NT2/D1 (cell line): ENCODE results near the gene PLCXD1.

Source experiments
- SUZ12 ChIP-seq: IDR thresholded peaks from 2 replicates; pipeline ENCODE4 v1.6.1; 2011; ENCODE audit not compliant: insufficient read length, insufficient read depth; ENCODE audit errors: extremely low read depth
- YY1 ChIP-seq: IDR thresholded peaks from 2 replicates; pipeline ENCODE4 v1.6.1; 2011; ENCODE audit not compliant: insufficient read length, insufficient read depth
- ZNF274 ChIP-seq: IDR thresholded peaks from 2 replicates; pipeline ENCODE4 v1.6.1; 2011; ENCODE audit warnings: mild to moderate bottlenecking, low read depth, low read length

DNA sequence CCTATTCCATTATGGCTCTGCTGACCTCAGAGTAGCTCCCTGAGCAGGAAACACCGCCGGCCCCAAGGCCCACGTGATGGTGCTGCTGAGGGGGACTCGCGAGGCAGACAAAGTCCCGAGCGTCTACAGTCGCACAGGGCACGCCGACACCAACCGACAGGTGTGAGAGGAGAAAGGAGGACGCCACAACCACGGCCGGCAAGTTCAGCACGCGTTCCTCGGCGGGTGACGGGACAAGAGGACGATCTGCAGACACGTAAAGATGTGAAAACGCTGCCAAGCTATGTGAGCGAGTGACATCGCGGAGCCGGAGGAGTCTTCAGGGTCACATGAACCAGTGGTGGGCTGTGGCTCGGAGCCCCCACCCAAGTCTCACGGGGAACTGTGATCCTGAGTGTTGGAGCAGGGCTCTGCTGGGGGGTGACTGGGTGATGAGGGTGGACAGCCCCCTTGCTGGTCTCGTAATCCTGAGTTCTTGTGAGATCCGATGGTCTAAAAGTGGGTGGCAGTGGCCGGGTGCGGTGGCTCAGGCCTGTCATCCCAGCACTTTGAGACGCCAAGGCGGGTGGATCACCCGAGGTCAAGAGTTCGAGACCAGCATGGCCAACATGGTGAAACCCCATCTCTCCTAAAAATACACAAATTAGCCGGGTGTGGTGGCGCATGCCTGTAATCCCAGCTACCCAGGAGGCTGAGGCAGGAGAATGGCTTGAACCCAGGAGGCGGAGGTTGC is 71.6 kb downstream of the PLCXD1 start:
- no peak for TF ChIP-seq ZNF274
- TF ChIP-seq YY1: no peak
- no peak for TF ChIP-seq SUZ12
